GM18511 (cell line): Measurements from ENCODE around the gene SLC36A1.
"Not testable (repeated sequence)": the region's sequence is repeated elsewhere in the genome, so short reads cannot be mapped to it uniquely, and the experiment has no call there.

ENCODE experiments used
- ATAC-seq: cut with Tn5 transposase; IDR thresholded peaks from one replicate; pipeline ENCODE4 v1.9.1; 2021; ENCODE audit warnings: mild to moderate bottlenecking, moderate library complexity; ENCODE audit not compliant: unreplicated experiment

Gene SLC36A1

GRCh38 chr5:151483176-151483575, 35.8 kb downstream of the SLC36A1 start:
- ATAC-seq: no peak

GRCh38 chr5:151483647-151484046, 36.2 kb downstream of the SLC36A1 start:
- ATAC-seq: no peak

- no peak for ATAC-seq
Measured at GRCh38 chr5:151487544-151487943, 40.1 kb downstream of the SLC36A1 start.

GRCh38 chr5:151490627-151491026, 43.2 kb downstream of the SLC36A1 start:
- no peak for ATAC-seq

GRCh38 chr5:151491062-151491461, 43.7 kb downstream of the SLC36A1 start:
- ATAC-seq: no peak

GRCh38 chr5:151492729-151493128, 45.3 kb downstream of the SLC36A1 start:
- no peak for ATAC-seq

GRCh38 chr5:151493665-151494064, 46.3 kb downstream of the SLC36A1 start:
- no peak for ATAC-seq

GRCh38 chr5:151495320-151495719, 47.9 kb downstream of the SLC36A1 start:
- no peak for ATAC-seq

- ATAC-seq: no peak
Measured at GRCh38 chr5:151496041-151496484, 48.7 kb downstream of the SLC36A1 start.

- no peak for ATAC-seq
Measured at GRCh38 chr5:151497391-151498002, 50.1 kb downstream of the SLC36A1 start.

- ATAC-seq: no peak
Measured at GRCh38 chr5:151498395-151499155, 51.2 kb downstream of the SLC36A1 start.

- no peak for ATAC-seq
Measured at GRCh38 chr5:151499501-151500035, 52.2 kb downstream of the SLC36A1 start.

- ATAC-seq: no peak
Measured at GRCh38 chr5:151504006-151504405, 56.6 kb downstream of the SLC36A1 start.

- ATAC-seq: not testable (repeated sequence)
Measured at GRCh38 chr5:151508308-151508707, 60.9 kb downstream of the SLC36A1 start.

- no peak for ATAC-seq
Measured at GRCh38 chr5:151509231-151509630, 61.8 kb downstream of the SLC36A1 start.

GRCh38 chr5:151509836-151510235, 62.4 kb downstream of the SLC36A1 start:
- ATAC-seq: no peak

GRCh38 chr5:151517122-151517920, 69.9 kb downstream of the SLC36A1 start:
- no peak for ATAC-seq

- ATAC-seq: no peak
Measured at GRCh38 chr5:151520294-151520693, 72.9 kb downstream of the SLC36A1 start.

GRCh38 chr5:151522226-151522625, 74.8 kb downstream of the SLC36A1 start:
- ATAC-seq: no peak

- peak; percentile 95 for ATAC-seq
Measured at GRCh38 chr5:151523335-151523734, 75.9 kb downstream of the SLC36A1 start.

GRCh38 chr5:151528153-151528552, 80.8 kb downstream of the SLC36A1 start:
- ATAC-seq: no peak
